ENCODE measurements around the gene DNAAF1. TPM values are rescaled to one million over a fixed set of nuclear protein-coding genes. Genes with fewer than 3 reads are reported as not detected.
A peak's percentile ranks its signal among the peaks of the same experiment; 100 is the strongest.
"Not testable (repeated sequence)": the region's sequence is repeated elsewhere in the genome, so short reads cannot be mapped to it uniquely, and the experiment has no call there.

DNAAF1 gene
- total RNA-seq, 3 donors from 2014 or later (not counting 1 experiment from before 2014, with no cell fraction given), result 0.43 to 2.9 (median 0.95) TPM

- Mint-ChIP-seq H3K4me1 (peaks cover 15 to 22% of the 10 kb centered on the region in 2 donors), H3K4me3 (peak overlapping the region; percentile 93), H3K36me3 (no peaks in the 10 kb centered on the region), H3K9me3 (no peaks in the 10 kb centered on the region), H3K27me3 (ENCODE audit: low read depth in 2 of 2) (no peaks in the 10 kb centered on the region), H3K27ac (peak overlapping the region; percentile 91 to 92)
- Histone ChIP-seq H3K4me3 (ENCODE audit: low read length) (peak overlapping the region; percentile 99), H3K36me3 (ENCODE audit: control insufficient read depth, insufficient read depth, low read length) (no peaks in the 10 kb centered on the region), H3K27ac (ENCODE audit: low read length) (peak overlapping the region; percentile 89), H3K27me3 (ENCODE audit: control insufficient read depth, insufficient read depth, low read length) (no peaks in the 10 kb centered on the region), H3K4me1 (ENCODE audit: control insufficient read depth, insufficient read depth, low read length) (peaks cover 23% of the 10 kb centered on the region), H3K9me3 (ENCODE audit: control insufficient read depth, insufficient read depth, low read length) (no peaks in the 10 kb centered on the region)
- ATAC-seq, result peak; percentile 35 to 64 (median 44)
- peak in 1 of 2 donors; percentile 82 for DNase-seq
- WGBS (ENCODE audit: insufficient coverage), result 2% methylated on average over 56 of the region's 57 CpGs
- TF ChIP-seq CTCF (IDR thresholded peaks at IDR 0.05), result no peak
- intact Hi-C loops (cut with micrococcal nuclease), result loop anchor here (1.0 to 2.0 kb wide), 2 partner anchors 29 to 71 kb away; partner anchors contain the start of genes DNAAF1, HSDL1 and TAF1C
Observed at GRCh38 chr16:84115919-84116719, 29.0 kb upstream of the DNAAF1 start.

DNA sequence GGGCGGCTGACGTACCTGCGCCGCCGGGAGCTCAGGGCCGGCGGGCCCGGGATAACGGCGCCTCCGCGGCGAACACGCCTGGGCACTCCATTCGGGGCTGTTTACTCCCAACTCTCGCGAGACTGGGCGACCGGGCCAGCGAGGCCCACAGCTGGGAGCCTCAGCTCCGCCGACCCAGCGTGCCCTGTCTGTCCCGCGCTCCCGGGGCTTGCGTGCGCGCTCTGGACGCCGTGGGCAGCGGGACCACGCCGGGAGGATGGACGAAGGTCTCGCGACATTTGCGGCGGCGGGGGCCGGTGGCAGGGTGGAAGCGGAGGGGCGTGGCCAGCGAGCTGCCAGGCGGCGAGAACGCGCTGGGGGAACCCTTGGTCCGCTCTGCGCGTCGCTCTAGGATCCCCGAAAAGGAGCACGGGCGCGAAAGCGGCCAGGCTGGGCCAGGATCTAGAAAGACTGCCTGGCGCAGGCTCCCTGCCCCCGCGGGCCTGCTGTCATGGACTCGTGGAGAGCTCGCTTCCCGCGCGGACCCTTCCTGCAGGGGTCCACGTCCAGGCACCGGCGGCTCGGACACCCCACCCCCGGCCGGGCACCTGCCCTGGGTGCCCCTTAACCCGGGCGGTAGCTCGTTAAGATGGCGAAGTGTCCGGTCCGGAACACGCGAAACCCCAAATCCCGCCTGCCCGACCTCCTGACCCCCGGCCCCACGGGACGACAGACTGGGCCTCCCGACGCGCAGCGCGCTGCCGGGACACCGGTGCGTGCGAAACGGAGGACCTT lies 28.2 kb upstream of the DNAAF1 start, which contains the start of gene MBTPS1:
Gene MBTPS1 (minus strand): TSS at position 223 of the 774 bp plus-strand sequence. CDS start 15,159 bp downstream, outside the sequence.
- peaks cover 23% of the 10 kb centered on the region for H3K4me1 ChIP-seq (ENCODE audit: control insufficient read depth, insufficient read depth, low read length)
- no peaks in the 10 kb centered on the region for H3K27me3 Mint-ChIP-seq (ENCODE audit: low read depth in 2 of 2)
- H3K36me3 Mint-ChIP-seq, result no peaks in the 10 kb centered on the region
- ATAC-seq, result peak; percentile 90 to 98 (median 92)
- peaks cover 13 to 17% of the 10 kb centered on the region in 2 donors for H3K4me1 Mint-ChIP-seq
- intact Hi-C loops (cut with micrococcal nuclease), result loop anchor here (1.0 to 2.0 kb wide), 2 partner anchors 28 to 70 kb away; partner anchors contain the start of genes DNAAF1, HSDL1 and TAF1C
- H3K9me3 Mint-ChIP-seq, result no peaks in the 10 kb centered on the region
- peak within 1 kb of the TSS; percentile 89 for H3K27ac ChIP-seq (ENCODE audit: low read length)
- peak within 1 kb of the TSS; percentile 93 for H3K4me3 Mint-ChIP-seq
- no peaks in the 10 kb centered on the region for H3K9me3 ChIP-seq (ENCODE audit: control insufficient read depth, insufficient read depth, low read length)
- H3K36me3 ChIP-seq (ENCODE audit: control insufficient read depth, insufficient read depth, low read length), result no peaks in the 10 kb centered on the region
- peak; percentile 99 for DNase-seq
- H3K4me3 ChIP-seq (ENCODE audit: low read length), result peak within 1 kb of the TSS; percentile 99
- no peaks in the 10 kb centered on the region for H3K27me3 ChIP-seq (ENCODE audit: control insufficient read depth, insufficient read depth, low read length)
- peak; percentile 16 for TF ChIP-seq CTCF (IDR thresholded peaks at IDR 0.05)
- peak within 1 kb of the TSS; percentile 91 to 92 for H3K27ac Mint-ChIP-seq
- whole genome bisulfite sequencing (ENCODE audit: insufficient coverage), result under 1% methylated on average over 94 of the region's 94 CpGs

DNA sequence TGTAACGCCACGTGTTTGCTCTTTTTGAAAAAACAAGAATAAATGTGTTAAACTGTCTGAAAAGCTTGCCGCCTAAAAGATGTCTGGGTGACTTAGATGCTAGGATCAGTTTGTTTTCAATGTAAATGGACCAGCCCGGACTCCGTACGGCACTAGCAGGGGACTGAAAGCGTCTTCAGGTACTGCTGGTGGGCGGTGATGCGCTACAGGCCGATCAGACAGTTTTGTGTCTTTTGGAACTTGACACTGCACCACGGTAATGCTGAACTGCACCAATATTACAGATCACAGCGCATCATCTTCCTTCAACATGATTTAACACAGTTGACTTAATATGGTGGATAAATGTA lies 27.6 kb upstream of the DNAAF1 start:
- peak overlapping the region; percentile 93 for H3K4me3 Mint-ChIP-seq
- intact Hi-C loops (cut with micrococcal nuclease), result loop anchor here (2.0 kb wide), 1 partner anchor 69 kb away; the partner anchor contains the start of gene TAF1C
- peak overlapping the region; percentile 99 for H3K4me3 ChIP-seq (ENCODE audit: low read length)
- H3K36me3 Mint-ChIP-seq, result no peaks in the 10 kb centered on the region
- 4% methylated on average over 11 of the region's 12 CpGs for WGBS (ENCODE audit: insufficient coverage)
- peaks cover 23% of the 10 kb centered on the region for H3K4me1 ChIP-seq (ENCODE audit: control insufficient read depth, insufficient read depth, low read length)
- H3K9me3 Mint-ChIP-seq, result no peaks in the 10 kb centered on the region
- peaks cover 13 to 17% of the 10 kb centered on the region in 2 donors for H3K4me1 Mint-ChIP-seq
- DNase-seq, result no peak
- no peak for ATAC-seq
- no peak for TF ChIP-seq CTCF (IDR thresholded peaks at IDR 0.05)
- no peaks in the 10 kb centered on the region for H3K9me3 ChIP-seq (ENCODE audit: control insufficient read depth, insufficient read depth, low read length)
- no peaks in the 10 kb centered on the region for H3K27me3 ChIP-seq (ENCODE audit: control insufficient read depth, insufficient read depth, low read length)
- H3K27ac ChIP-seq (ENCODE audit: low read length), result peak overlapping the region; percentile 89
- H3K36me3 ChIP-seq (ENCODE audit: control insufficient read depth, insufficient read depth, low read length), result no peaks in the 10 kb centered on the region
- H3K27ac Mint-ChIP-seq, result peak overlapping the region; percentile 91 to 92
- H3K27me3 Mint-ChIP-seq (ENCODE audit: low read depth in 2 of 2), result no peaks in the 10 kb centered on the region

GRCh38 chr16:84118315-84118714 lies 26.8 kb upstream of the DNAAF1 start:
- Mint-ChIP-seq H3K4me1 (peaks cover 13 to 17% of the 10 kb centered on the region in 2 donors), H3K4me3 (peak overlapping the region; percentile 31)
- H3K9me3 Mint-ChIP-seq; H3K4me3 ChIP-seq (ENCODE audit: low read length); H3K36me3 ChIP-seq (ENCODE audit: control insufficient read depth, insufficient read depth, low read length); H3K9me3 ChIP-seq (ENCODE audit: control insufficient read depth, insufficient read depth, low read length); DNase-seq; intact Hi-C loops (cut with micrococcal nuclease); H3K27ac ChIP-seq (ENCODE audit: low read length); H3K27me3 ChIP-seq (ENCODE audit: control insufficient read depth, insufficient read depth, low read length); H3K27me3 Mint-ChIP-seq (ENCODE audit: low read depth in 2 of 2); H3K27ac Mint-ChIP-seq; ATAC-seq; H3K36me3 Mint-ChIP-seq: not testable (repeated sequence)
- 97% methylated on average over 5 of the region's 5 CpGs for WGBS (ENCODE audit: insufficient coverage)
- H3K4me1 ChIP-seq (ENCODE audit: control insufficient read depth, insufficient read depth, low read length), result peaks cover 23% of the 10 kb centered on the region
